Spleen (tissue), 7 donors: ENCODE data around the gene CARS1.

Experiments used
- CTCF ChIP-seq, 11 experiments: fragments of 200-600 bp in 7 of 11; fragments of 450-650 bp in 4 of 11; sonication (generic) in 4 of 11; IDR thresholded peaks in 8 of 11; conservative IDR thresholded peaks in 3 of 11; 1 replicate in 7 of 11; 2 replicates in 4 of 11; pipeline versions ENCODE4 v1.4.0 to v1.8.0; 2016 to 2021; ENCODE audit warnings: antibody characterized with exemption in 11 of 11, inconsistent platforms in 4 of 11, mild to moderate bottlenecking in 1 of 11
- POLR2A ChIP-seq, 3 donors: fragments of 450-650 bp; IDR thresholded peaks; one replicate each; pipeline ENCODE4 v1.5.1; 2017; ENCODE audit warnings: antibody characterized with exemption in 3 of 3, mild to moderate bottlenecking in 1 of 3
- POLR2AphosphoS5 ChIP-seq, 3 donors: sonication (generic); formaldehyde crosslinking; IDR thresholded peaks; one replicate each; pipeline ENCODE4 v1.5.1; 2017; ENCODE audit warnings: antibody characterized with exemption in 3 of 3
- donor health status: DM: no; HTN: no; CAD: no; lungs with moderate emphysema.
- donor health status: DM: no; HTN: no; CAD: no.
- donor health status: DM: no; HTN: no; CAD: no.

- no peak for TF ChIP-seq CTCF (IDR thresholded peaks at IDR 0.05 in 8 of 11, conservative IDR thresholded peaks at IDR 0.05 in 3 of 11)
- no peak for TF ChIP-seq POLR2A (IDR thresholded peaks at IDR 0.05)
- TF ChIP-seq POLR2AphosphoS5 (IDR thresholded peaks at IDR 0.05): peak in 1 of 3 donors; percentile 24
Observed at GRCh38 chr11:3089236-3090061, 32.2 kb upstream of the CARS1 start.
